T-helper 17 cell (primary cell): Measurements from ENCODE around the gene GALNT14. TPM values are rescaled to one million over a fixed set of nuclear protein-coding genes. Genes with fewer than 3 reads are reported as not detected.

Experiments used
- ATAC-seq: fragments of 150-1000 bp; cut with Tn5 transposase; 2 replicates; pipeline ENCODE4 v1.10.0; 2021; ENCODE audit warnings: mild to moderate bottlenecking, moderate library complexity
- DNase-seq, 3 donors: peaks; one replicate each; pipeline versions ENCODE4 v3.0.0 to v3.0.0-alpha.2; 2020 to 2021
- H3K9me3 ChIP-seq: one replicate; pipeline ENCODE4 v1.7.0; 2013; ENCODE audit warnings: low read length, mild to moderate bottlenecking; ENCODE audit not compliant: control insufficient read depth, poor library complexity, severe bottlenecking
- H3K27ac Mint-ChIP-seq: one replicate; pipeline ENCODE4 v1.8.0; 2022; ENCODE audit warnings: mild to moderate bottlenecking, moderate library complexity, mixed read lengths
- H3K27me3 Mint-ChIP-seq: one replicate; pipeline ENCODE4 v1.8.0; 2022; ENCODE audit warnings: mixed read lengths
- H3K36me3 Mint-ChIP-seq: one replicate; pipeline ENCODE4 v1.8.0; 2022; ENCODE audit warnings: low read depth, mixed read lengths
- H3K4me1 Mint-ChIP-seq: one replicate; pipeline ENCODE4 v1.8.0; 2022; ENCODE audit warnings: mild to moderate bottlenecking, mixed read lengths
- H3K4me3 Mint-ChIP-seq: one replicate; pipeline ENCODE4 v1.8.0; 2022; ENCODE audit warnings: mild to moderate bottlenecking, moderate library complexity, mixed read lengths
- total RNA-seq, 4 donors: library from RNA in 2 of 4; stranded (reverse) in 2 of 4; gene quantifications; one replicate each; pipeline ENCODE4 v1.2.3 and lab custom pipeline; 2022 to 2026

Gene GALNT14
- total RNA-seq, 2 donors from 2014 or later = not detected

GRCh38 chr2:31148514-31148913, 10.3 kb upstream of the GALNT14 start:
- no peaks in the 10 kb centered on the region for H3K9me3 ChIP-seq
- DNase-seq = no peak
- H3K36me3 Mint-ChIP-seq = peaks cover 2% of the 10 kb centered on the region
- ATAC-seq = no peak
- no peak overlapping the region for H3K27ac Mint-ChIP-seq
- H3K4me1 Mint-ChIP-seq = no peaks in the 10 kb centered on the region
- peaks cover 37% of the 10 kb centered on the region for H3K27me3 Mint-ChIP-seq
- no peak overlapping the region for H3K4me3 Mint-ChIP-seq

- H3K36me3 Mint-ChIP-seq = peaks cover 2% of the 10 kb centered on the region
- no peak for DNase-seq
- no peak overlapping the region for H3K4me3 Mint-ChIP-seq
- no peak for ATAC-seq
- peaks cover 32% of the 10 kb centered on the region for H3K27me3 Mint-ChIP-seq
- no peaks in the 10 kb centered on the region for H3K4me1 Mint-ChIP-seq
- H3K27ac Mint-ChIP-seq = no peak overlapping the region
- H3K9me3 ChIP-seq = no peaks in the 10 kb centered on the region
Measured at GRCh38 chr2:31147645-31148044, 9.4 kb upstream of the GALNT14 start.

DNA sequence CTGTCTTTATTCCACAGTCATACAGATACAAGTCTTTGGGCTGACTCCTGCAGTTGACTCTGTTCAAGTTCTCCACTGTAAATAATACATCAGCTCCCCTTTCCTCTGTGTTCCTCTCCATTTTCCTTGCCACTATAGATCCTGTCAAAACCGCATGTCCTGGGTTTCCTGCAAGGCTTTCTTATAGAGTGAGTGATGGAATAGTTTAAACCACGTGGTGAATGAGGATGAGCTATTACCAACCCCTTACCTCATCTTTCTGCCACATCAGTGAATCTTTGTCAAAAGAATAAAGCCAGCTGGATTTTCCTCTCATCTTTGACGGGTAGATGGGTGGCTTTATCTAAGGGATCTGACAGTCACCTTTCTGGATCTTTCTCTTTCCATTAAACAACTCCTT, 3.9 kb upstream of the GALNT14 start:
- H3K27me3 Mint-ChIP-seq = peaks cover 33% of the 10 kb centered on the region
- ATAC-seq = no peak

GRCh38 chr2:31141443-31142085, 3.3 kb upstream of the GALNT14 start:
- Mint-ChIP-seq H3K4me1 (peaks cover 6% of the 10 kb centered on the region), H3K27ac (no peak overlapping the region), H3K4me3 (no peak overlapping the region), H3K27me3 (peaks cover 37% of the 10 kb centered on the region), H3K36me3 (peaks cover 2% of the 10 kb centered on the region)
- no peak for ATAC-seq
- H3K9me3 ChIP-seq = peaks cover 2% of the 10 kb centered on the region
- no peak for DNase-seq

More for the DNA sequence above, 3.9 kb upstream of the GALNT14 start:
- Mint-ChIP-seq H3K4me1 (peaks cover under 1% of the 10 kb centered on the region), H3K27ac (no peak overlapping the region), H3K36me3 (peaks cover 2% of the 10 kb centered on the region), H3K4me3 (no peak overlapping the region)
- no peaks in the 10 kb centered on the region for H3K9me3 ChIP-seq
- DNase-seq = no peak

- H3K4me3 Mint-ChIP-seq = no peak overlapping the region
- no peak overlapping the region for H3K27ac Mint-ChIP-seq
- ATAC-seq (no peak), DNase-seq (no peak)
- H3K9me3 ChIP-seq = peaks cover 2% of the 10 kb centered on the region
- H3K4me1 Mint-ChIP-seq = peaks cover 8% of the 10 kb centered on the region
- peaks cover 48% of the 10 kb centered on the region for H3K27me3 Mint-ChIP-seq
- peaks cover 4% of the 10 kb centered on the region for H3K36me3 Mint-ChIP-seq
Measured at GRCh38 chr2:31140151-31140550, 1.9 kb upstream of the GALNT14 start.

- Mint-ChIP-seq H3K27ac (no peak overlapping the region), H3K4me3 (no peak overlapping the region), H3K4me1 (peaks cover 9% of the 10 kb centered on the region), H3K27me3 (peaks cover 52% of the 10 kb centered on the region), H3K36me3 (peaks cover 4% of the 10 kb centered on the region)
- peaks cover 2% of the 10 kb centered on the region for H3K9me3 ChIP-seq
- ATAC-seq (no peak), DNase-seq (no peak)
Measured at GRCh38 chr2:31139671-31140070, 1.4 kb upstream of the GALNT14 start.

GRCh38 chr2:31137211-31138036, 816 bp downstream of the GALNT14 start:
- peaks cover 64% of the 10 kb centered on the region for H3K27me3 Mint-ChIP-seq
- DNase-seq = no peak
- H3K4me3 Mint-ChIP-seq = peak overlapping the region; percentile 76
- peaks cover 2% of the 10 kb centered on the region for H3K9me3 ChIP-seq
- peaks cover 9% of the 10 kb centered on the region for H3K4me1 Mint-ChIP-seq
- H3K36me3 Mint-ChIP-seq = peaks cover 4% of the 10 kb centered on the region
- ATAC-seq = no peak
- no peak overlapping the region for H3K27ac Mint-ChIP-seq

DNA sequence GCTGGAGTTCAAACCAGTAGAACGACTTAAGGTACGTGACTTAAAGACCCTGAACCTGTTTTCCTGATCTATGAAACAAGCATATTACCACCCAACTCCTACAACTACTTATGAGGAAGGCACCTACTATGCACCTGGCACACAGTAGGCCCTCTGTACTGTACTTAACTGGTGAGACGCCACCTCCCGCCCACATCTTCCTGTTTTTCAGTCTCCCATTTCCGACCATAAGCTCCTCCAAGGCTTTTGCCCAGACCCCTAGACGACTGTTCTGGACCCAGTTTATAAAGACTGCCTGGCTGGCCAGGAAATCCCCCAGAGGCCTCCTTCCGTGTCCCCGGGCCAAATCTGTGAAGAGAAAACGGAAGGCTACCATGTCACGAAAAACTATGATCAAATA, 1.5 kb downstream of the GALNT14 start:
- H3K9me3 ChIP-seq = peaks cover 2% of the 10 kb centered on the region
- ATAC-seq (no peak), DNase-seq (no peak)
- H3K27ac Mint-ChIP-seq = no peak overlapping the region
- H3K36me3 Mint-ChIP-seq = peaks cover 4% of the 10 kb centered on the region
- H3K27me3 Mint-ChIP-seq = peaks cover 69% of the 10 kb centered on the region
- H3K4me3 Mint-ChIP-seq = peak overlapping the region; percentile 71
- peaks cover 9% of the 10 kb centered on the region for H3K4me1 Mint-ChIP-seq

DNA sequence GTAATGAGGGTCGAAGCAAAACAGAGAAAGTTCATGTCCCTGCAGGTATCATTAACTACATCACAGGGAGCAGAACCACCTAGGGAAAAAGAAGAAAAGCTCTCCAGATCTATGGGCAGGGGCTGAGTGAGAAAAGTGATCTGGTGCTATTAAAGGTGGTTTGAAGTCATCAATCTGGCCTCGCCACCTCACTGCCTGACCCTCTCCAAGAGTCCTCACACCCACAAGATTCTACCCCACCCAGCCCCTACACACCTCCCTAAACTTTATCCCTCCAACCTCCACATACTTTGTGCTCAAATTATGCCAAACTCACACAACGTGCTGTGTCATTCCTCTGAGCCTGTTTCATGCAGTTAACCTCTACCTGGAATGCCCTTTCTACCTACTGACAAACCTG, 2.2 kb downstream of the GALNT14 start:
- ATAC-seq (no peak), DNase-seq (no peak)
- peaks cover 9% of the 10 kb centered on the region for H3K4me1 Mint-ChIP-seq
- H3K27me3 Mint-ChIP-seq = peaks cover 69% of the 10 kb centered on the region
- peak overlapping the region; percentile 10 for H3K4me3 Mint-ChIP-seq
- peaks cover 6% of the 10 kb centered on the region for H3K36me3 Mint-ChIP-seq
- no peak overlapping the region for H3K27ac Mint-ChIP-seq
- peaks cover 2% of the 10 kb centered on the region for H3K9me3 ChIP-seq

DNA sequence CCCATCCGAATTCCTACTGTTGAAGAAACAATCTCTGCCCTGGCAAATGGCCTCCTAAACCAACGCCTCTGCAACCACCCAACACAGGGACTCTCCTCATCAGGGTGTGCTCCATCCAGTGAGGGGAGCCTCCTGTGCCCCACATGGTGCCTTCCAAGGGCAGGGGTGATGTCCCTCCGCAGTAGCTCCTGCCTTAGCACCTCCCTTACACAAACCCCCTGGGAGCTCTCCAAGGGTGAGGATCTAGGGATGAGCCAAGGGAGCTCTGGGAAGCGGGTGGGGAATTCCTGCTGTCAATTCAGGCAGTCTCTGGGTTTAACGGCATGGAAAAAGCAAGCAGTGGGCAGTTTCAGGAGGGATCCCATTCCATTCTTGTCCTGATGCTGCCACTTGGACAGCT, 3.8 kb downstream of the GALNT14 start:
- H3K27ac Mint-ChIP-seq = no peak overlapping the region
- H3K9me3 ChIP-seq = peaks cover 2% of the 10 kb centered on the region
- H3K27me3 Mint-ChIP-seq = peaks cover 70% of the 10 kb centered on the region
- H3K4me1 Mint-ChIP-seq = peaks cover 9% of the 10 kb centered on the region
- peaks cover 6% of the 10 kb centered on the region for H3K36me3 Mint-ChIP-seq
- no peak overlapping the region for H3K4me3 Mint-ChIP-seq
- ATAC-seq (no peak), DNase-seq (no peak)

DNA sequence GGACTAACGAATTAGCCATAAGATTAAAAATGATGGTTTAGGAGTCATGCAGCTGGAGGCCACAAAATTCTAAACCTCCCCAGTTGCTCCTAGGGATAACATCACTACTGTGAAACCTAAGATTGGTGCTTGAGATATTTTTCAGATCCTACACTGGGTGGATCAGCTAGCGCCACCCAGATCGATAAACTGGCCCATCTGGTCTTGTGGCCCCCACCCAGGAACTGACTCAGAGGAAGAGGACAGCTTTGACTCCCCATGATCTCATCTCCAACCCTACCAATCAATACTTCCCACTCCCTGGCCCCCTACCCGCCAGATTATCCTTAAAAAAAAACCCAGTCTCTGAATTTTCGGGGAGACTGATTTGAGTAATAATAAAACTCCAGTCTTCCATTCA, 5.5 kb downstream of the GALNT14 start:
- Mint-ChIP-seq H3K4me3 (no peak overlapping the region), H3K4me1 (peaks cover 9% of the 10 kb centered on the region), H3K36me3 (peaks cover 6% of the 10 kb centered on the region), H3K27me3 (peaks cover 83% of the 10 kb centered on the region), H3K27ac (no peak overlapping the region)
- H3K9me3 ChIP-seq = peaks cover 2% of the 10 kb centered on the region
- no peak for ATAC-seq
- DNase-seq = no peak

GRCh38 chr2:31131871-31132270, 6.4 kb downstream of the GALNT14 start:
- H3K27me3 Mint-ChIP-seq = peaks cover 86% of the 10 kb centered on the region
- DNase-seq (no peak), ATAC-seq (no peak)
- peaks cover 6% of the 10 kb centered on the region for H3K36me3 Mint-ChIP-seq
- H3K27ac Mint-ChIP-seq = no peak overlapping the region
- peaks cover 6% of the 10 kb centered on the region for H3K4me1 Mint-ChIP-seq
- H3K4me3 Mint-ChIP-seq = no peak overlapping the region
- peaks cover 2% of the 10 kb centered on the region for H3K9me3 ChIP-seq

DNA sequence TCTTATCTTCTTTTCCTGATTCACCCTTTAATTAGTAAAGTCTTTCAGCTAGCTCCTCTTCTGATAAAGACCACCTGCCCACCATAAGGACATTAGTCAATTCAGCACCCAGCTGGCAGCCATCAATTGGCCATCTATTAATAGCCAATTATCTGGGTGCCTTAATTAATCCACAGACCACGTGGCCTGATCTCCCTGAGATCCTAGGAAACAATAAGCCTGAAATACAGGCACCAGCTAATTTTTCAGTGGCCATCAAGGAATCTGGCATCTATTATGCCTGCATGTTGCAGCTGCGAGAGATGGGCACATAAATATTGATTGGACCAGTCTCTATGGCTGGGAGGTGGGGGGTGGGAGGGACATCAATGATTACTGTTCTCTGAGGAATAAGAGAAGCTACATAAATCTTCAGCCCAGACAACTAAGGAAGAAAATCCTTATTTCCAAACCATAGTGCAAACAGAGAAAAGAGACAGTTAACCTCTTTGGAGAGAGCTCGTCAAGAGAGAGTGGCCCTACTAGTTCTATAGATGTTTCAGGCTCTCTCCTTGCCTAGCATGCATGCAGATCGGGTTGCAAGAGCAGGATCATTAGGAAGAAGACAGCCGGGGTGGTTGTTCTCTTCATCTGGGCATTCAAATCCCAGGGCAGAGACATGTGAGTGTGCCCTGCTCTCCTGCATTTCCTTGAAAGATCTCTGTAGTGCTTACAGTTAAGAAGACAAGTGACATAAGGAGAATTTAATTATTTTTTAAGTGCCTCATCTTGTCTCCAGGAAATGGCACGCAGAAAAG, 8.7 kb downstream of the GALNT14 start:
- Mint-ChIP-seq H3K27me3 (peaks cover 80% of the 10 kb centered on the region), H3K27ac (no peak overlapping the region), H3K4me1 (no peaks in the 10 kb centered on the region), H3K36me3 (peaks cover 2% of the 10 kb centered on the region), H3K4me3 (no peak overlapping the region)
- H3K9me3 ChIP-seq = no peaks in the 10 kb centered on the region
- DNase-seq (no peak), ATAC-seq (no peak)
